SK-N-SH treated with all-trans-retinoic acid at 6 μM for 48 hours (cell line): ENCODE data around the gene VTA1.
"Not testable (repeated sequence)": the region's sequence is repeated elsewhere in the genome, so short reads cannot be mapped to it uniquely, and the experiment has no call there.

ENCODE experiments used
- ATAC-seq: fragments of 200-7000 bp; cut with Tn5 transposase; 3 replicates; pipeline ENCODE4 v1.9.1; 2020; ENCODE audit warnings: mild to moderate bottlenecking, moderate library complexity
- BACH2 ChIP-seq: fragments of 250-450 bp; sonication (Bioruptor Pico); IDR thresholded peaks from 2 replicates; pipeline ENCODE4 v1.9.0; 2021; ENCODE audit warnings: mild to moderate bottlenecking, borderline replicate concordance
- CREB5 ChIP-seq: fragments of 250-450 bp; sonication (Bioruptor Pico); IDR thresholded peaks from 2 replicates; pipeline ENCODE4 v1.5.1; 2020; ENCODE audit warnings: low read depth, mild to moderate bottlenecking, moderate library complexity
- CSDC2 ChIP-seq: fragments of 250-450 bp; sonication (Bioruptor Pico); IDR thresholded peaks from 2 replicates; pipeline ENCODE4 v1.5.0; 2020; ENCODE audit warnings: mild to moderate bottlenecking, moderate library complexity
- CSRNP3 ChIP-seq: fragments of 250-450 bp; sonication (Bioruptor Pico); IDR thresholded peaks from 2 replicates; pipeline ENCODE4 v1.5.1; 2021; ENCODE audit warnings: mild to moderate bottlenecking, moderate library complexity
- GLIS3 ChIP-seq: fragments of 250-450 bp; sonication (Bioruptor Pico); IDR thresholded peaks from 2 replicates; pipeline ENCODE4 v1.5.0; 2020; ENCODE audit warnings: mild to moderate bottlenecking, moderate library complexity
- ISL1 ChIP-seq: fragments of 250-450 bp; sonication (Bioruptor Pico); IDR thresholded peaks from 2 replicates; pipeline ENCODE4 v2.1.2; 2022; ENCODE audit warnings: mild to moderate bottlenecking, moderate library complexity
- OSR1 ChIP-seq: fragments of 250-450 bp; sonication (Bioruptor Pico); IDR thresholded peaks from 2 replicates; pipeline ENCODE4 v1.8.0; 2022; ENCODE audit warnings: moderate library complexity, mild to moderate bottlenecking, inconsistent platforms
- POU6F1 ChIP-seq: fragments of 250-450 bp; sonication (Bioruptor Pico); IDR thresholded peaks from 2 replicates; pipeline ENCODE4 v1.8.0; 2021; ENCODE audit warnings: low read depth, mild to moderate bottlenecking, moderate library complexity, borderline replicate concordance
- PPARA ChIP-seq: fragments of 250-450 bp; sonication (Bioruptor Pico); IDR thresholded peaks from 2 replicates; pipeline ENCODE4 v1.5.0; 2020; ENCODE audit warnings: mild to moderate bottlenecking, borderline replicate concordance
- RARB ChIP-seq: fragments of 250-450 bp; sonication (Bioruptor Pico); IDR thresholded peaks from 2 replicates; pipeline ENCODE4 v1.8.0; 2021; ENCODE audit warnings: mild to moderate bottlenecking, moderate library complexity
- SNAI2 ChIP-seq: fragments of 250-450 bp; sonication (Bioruptor Pico); IDR thresholded peaks from 2 replicates; pipeline ENCODE4 v1.5.0; 2020; ENCODE audit warnings: mild to moderate bottlenecking, moderate library complexity
- ZC3H10 ChIP-seq: fragments of 250-450 bp; sonication (Bioruptor Pico); IDR thresholded peaks from 2 replicates; pipeline ENCODE4 v1.5.1; 2021; ENCODE audit warnings: mild to moderate bottlenecking, moderate library complexity
- ZFP3 ChIP-seq: fragments of 250-450 bp; sonication (Bioruptor Pico); IDR thresholded peaks from 2 replicates; pipeline ENCODE4 v1.5.0; 2020; ENCODE audit warnings: mild to moderate bottlenecking, moderate library complexity
- ZFP30 ChIP-seq: fragments of 450-650 bp; formaldehyde crosslinking; IDR thresholded peaks from 2 replicates; pipeline ENCODE4 v1.5.0; 2022; ENCODE audit warnings: mild to moderate bottlenecking, moderate library complexity
- ZNF565 ChIP-seq: fragments of 450-650 bp; formaldehyde crosslinking; conservative IDR thresholded peaks from 2 replicates; pipeline ENCODE4 v1.5.0; 2020; ENCODE audit warnings: low read depth, mild to moderate bottlenecking, moderate library complexity
- TF ChIP-seq, protein P1 (sequence below): fragments of 250-450 bp; sonication (Bioruptor Pico); IDR thresholded peaks from 2 replicates; pipeline ENCODE4 v1.5.0; 2020; ENCODE audit warnings: mild to moderate bottlenecking, moderate library complexity
- TF ChIP-seq, protein P2 (sequence below): fragments of 250-450 bp; sonication (Bioruptor Pico); IDR thresholded peaks from 2 replicates; pipeline ENCODE4 v1.8.0; 2020; ENCODE audit warnings: mild to moderate bottlenecking, moderate library complexity, borderline replicate concordance

Gene VTA1, protein sequence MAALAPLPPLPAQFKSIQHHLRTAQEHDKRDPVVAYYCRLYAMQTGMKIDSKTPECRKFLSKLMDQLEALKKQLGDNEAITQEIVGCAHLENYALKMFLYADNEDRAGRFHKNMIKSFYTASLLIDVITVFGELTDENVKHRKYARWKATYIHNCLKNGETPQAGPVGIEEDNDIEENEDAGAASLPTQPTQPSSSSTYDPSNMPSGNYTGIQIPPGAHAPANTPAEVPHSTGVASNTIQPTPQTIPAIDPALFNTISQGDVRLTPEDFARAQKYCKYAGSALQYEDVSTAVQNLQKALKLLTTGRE

DNA sequence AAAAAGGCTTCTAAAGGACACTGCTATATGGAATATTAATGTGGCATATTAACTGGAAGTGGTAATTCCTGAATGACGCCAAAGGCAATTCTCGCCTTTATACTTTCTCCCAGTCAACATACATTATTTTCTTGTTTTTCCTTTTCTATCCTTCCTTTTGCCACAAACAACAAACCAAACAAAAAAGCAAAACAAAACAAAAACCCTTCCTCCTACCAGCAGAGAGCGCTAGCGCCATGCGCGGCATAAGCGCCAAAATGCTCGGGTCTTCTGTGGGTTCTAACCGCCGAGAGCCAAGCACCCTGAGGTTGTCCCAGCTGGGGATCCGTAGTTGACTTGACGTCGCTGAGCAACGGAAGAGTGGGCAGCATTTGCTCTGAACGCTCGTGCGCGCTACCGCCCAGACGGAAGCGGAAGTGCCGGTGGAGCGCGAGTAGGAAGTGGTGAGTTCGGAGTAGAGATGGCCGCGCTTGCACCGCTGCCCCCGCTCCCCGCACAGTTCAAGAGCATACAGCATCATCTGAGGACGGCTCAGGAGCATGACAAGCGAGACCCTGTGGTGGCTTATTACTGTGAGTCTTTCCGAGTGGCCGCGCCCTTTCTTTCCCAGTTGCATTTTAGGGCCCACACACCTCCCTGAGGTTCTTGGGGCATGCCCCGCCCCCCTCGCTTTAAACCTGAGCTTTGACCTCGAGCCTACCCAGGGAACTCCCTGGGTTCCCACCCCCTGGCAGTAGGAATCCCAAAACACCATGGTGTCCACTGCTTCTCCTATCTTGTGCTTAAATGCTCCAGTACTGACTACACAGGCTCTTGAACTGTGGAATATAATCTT, at the start of gene VTA1, which contains the start of gene NMBR:
Gene VTA1 (plus strand): TSS at position 436 of the 835 bp plus-strand sequence. CDS start 25 bp downstream, at position 461.
Gene NMBR (minus strand): TSS at position 295 of the 835 bp plus-strand sequence. CDS start 58,464 bp downstream, outside the sequence.
- TF ChIP-seq, protein P1, sequence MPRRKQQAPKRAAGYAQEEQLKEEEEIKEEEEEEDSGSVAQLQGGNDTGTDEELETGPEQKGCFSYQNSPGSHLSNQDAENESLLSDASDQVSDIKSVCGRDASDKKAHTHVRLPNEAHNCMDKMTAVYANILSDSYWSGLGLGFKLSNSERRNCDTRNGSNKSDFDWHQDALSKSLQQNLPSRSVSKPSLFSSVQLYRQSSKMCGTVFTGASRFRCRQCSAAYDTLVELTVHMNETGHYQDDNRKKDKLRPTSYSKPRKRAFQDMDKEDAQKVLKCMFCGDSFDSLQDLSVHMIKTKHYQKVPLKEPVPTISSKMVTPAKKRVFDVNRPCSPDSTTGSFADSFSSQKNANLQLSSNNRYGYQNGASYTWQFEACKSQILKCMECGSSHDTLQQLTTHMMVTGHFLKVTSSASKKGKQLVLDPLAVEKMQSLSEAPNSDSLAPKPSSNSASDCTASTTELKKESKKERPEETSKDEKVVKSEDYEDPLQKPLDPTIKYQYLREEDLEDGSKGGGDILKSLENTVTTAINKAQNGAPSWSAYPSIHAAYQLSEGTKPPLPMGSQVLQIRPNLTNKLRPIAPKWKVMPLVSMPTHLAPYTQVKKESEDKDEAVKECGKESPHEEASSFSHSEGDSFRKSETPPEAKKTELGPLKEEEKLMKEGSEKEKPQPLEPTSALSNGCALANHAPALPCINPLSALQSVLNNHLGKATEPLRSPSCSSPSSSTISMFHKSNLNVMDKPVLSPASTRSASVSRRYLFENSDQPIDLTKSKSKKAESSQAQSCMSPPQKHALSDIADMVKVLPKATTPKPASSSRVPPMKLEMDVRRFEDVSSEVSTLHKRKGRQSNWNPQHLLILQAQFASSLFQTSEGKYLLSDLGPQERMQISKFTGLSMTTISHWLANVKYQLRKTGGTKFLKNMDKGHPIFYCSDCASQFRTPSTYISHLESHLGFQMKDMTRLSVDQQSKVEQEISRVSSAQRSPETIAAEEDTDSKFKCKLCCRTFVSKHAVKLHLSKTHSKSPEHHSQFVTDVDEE (CRISPR knock-in tag): no peak
- TF ChIP-seq, protein P2, sequence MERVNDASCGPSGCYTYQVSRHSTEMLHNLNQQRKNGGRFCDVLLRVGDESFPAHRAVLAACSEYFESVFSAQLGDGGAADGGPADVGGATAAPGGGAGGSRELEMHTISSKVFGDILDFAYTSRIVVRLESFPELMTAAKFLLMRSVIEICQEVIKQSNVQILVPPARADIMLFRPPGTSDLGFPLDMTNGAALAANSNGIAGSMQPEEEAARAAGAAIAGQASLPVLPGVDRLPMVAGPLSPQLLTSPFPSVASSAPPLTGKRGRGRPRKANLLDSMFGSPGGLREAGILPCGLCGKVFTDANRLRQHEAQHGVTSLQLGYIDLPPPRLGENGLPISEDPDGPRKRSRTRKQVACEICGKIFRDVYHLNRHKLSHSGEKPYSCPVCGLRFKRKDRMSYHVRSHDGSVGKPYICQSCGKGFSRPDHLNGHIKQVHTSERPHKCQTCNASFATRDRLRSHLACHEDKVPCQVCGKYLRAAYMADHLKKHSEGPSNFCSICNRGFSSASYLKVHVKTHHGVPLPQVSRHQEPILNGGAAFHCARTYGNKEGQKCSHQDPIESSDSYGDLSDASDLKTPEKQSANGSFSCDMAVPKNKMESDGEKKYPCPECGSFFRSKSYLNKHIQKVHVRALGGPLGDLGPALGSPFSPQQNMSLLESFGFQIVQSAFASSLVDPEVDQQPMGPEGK: no peak
- TF ChIP-seq BACH2 (CRISPR knock-in tag) (no peak), GLIS3 (CRISPR knock-in tag) (no peak), ISL1 (no peak)
- ATAC-seq: peak; percentile 100

DNA sequence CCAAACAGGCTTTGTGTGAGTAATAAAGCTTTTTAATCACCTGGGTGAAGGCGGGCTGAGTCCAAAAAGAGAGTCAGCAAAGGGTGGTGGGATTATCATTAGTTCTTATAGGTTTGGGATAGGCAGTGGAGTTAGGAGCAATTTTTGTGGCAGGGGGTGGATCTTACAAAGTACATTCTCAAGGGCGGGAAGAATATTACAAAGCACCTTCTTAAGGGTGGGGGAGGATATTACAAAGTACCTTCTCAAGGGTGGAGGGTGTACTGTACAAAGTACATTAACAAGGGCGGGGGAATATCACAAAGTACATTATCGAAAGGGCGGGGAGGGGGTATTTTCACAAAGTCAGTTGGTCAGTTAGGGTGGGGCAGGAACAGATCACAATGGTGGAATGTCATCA, 42.2 kb upstream of the VTA1 start:
- not testable (repeated sequence) for ATAC-seq

DNA sequence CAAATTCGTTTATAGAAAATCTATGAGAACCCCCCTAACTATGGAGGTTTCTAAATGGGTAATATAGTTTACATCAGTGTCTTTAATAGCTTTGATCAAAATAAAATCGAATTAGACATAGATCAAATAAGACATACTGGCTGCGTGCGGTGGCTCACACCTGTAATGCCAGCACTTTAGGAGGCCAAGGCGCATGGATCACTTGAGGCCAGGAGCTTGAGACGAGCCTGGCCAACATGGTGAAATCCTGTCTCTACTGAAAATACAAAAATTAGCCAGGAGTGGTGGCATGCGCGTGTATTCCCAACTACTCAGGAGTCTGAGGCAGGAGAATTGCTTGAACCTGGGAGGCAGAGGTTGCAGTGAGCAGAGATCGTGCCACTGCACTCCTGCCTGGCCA, 36.2 kb upstream of the VTA1 start:
- ATAC-seq: not testable (repeated sequence)

GRCh38 chr6:142112451-142113061, 34.5 kb upstream of the VTA1 start:
- ATAC-seq: peak; percentile 44; the same call in 2 of the 3 replicates
- TF ChIP-seq POU6F1 (CRISPR knock-in tag) (no peak), BACH2 (CRISPR knock-in tag) (no peak), PPARA (CRISPR knock-in tag) (no peak), ZNF565 (CRISPR knock-in tag) (no peak), CREB5 (CRISPR knock-in tag) (no peak), SNAI2 (CRISPR knock-in tag) (no peak), ZFP30 (CRISPR knock-in tag) (no peak), OSR1 (CRISPR knock-in tag) (no peak), ZFP3 (CRISPR knock-in tag) (no peak), CSDC2 (CRISPR knock-in tag) (no peak), ZC3H10 (CRISPR knock-in tag) (no peak), ISL1 (no peak), RARB (CRISPR knock-in tag) (no peak), CSRNP3 (CRISPR knock-in tag) (no peak)
- TF ChIP-seq, protein P2: no peak
